ENCODE results near the gene RET.

Gene RET

GRCh38 chr10:43138757-43139241, 61.9 kb downstream of the RET start (continued):
- TF ChIP-seq ZIC2 (tag by site-specific recombination; IDR thresholded peaks at IDR 0.05): 0 out of 2 replicates have a peak, but pooled peaks have one; percentile 12
- no peak for TF ChIP-seq ZNF280D (tag by site-specific recombination; IDR thresholded peaks at IDR 0.05)
- TF ChIP-seq ZNF132 (tag by site-specific recombination; IDR thresholded peaks at IDR 0.05; ENCODE audit: borderline replicate concordance): no peak
- TF ChIP-seq PRDM6 (tag by site-specific recombination; IDR thresholded peaks at IDR 0.05): no peak
- no peak for TF ChIP-seq AEBP2 (tag by site-specific recombination; IDR thresholded peaks at IDR 0.05; ENCODE audit: borderline replicate concordance)
- no peak for TF ChIP-seq ZNF514 (tag by site-specific recombination; IDR thresholded peaks at IDR 0.05)
- TF ChIP-seq KLF8 (tag by site-specific recombination; IDR thresholded peaks at IDR 0.05): no peak
- peak; percentile 60; the same call in 1 of the 2 replicates for TF ChIP-seq CTCF (tag by site-specific recombination; IDR thresholded peaks at IDR 0.05)
- no peak for TF ChIP-seq IKZF3 (tag by site-specific recombination; IDR thresholded peaks at IDR 0.05)
- no peak for TF ChIP-seq ZBTB48 (tag by site-specific recombination; IDR thresholded peaks at IDR 0.05)
- no peak for TF ChIP-seq ZNF174 (tag by site-specific recombination; IDR thresholded peaks at IDR 0.05)
- no peak for TF ChIP-seq KLF9 (tag by site-specific recombination; IDR thresholded peaks at IDR 0.05; ENCODE audit: low read depth)
- no peak for TF ChIP-seq BCL6B (tag by site-specific recombination; IDR thresholded peaks at IDR 0.05)
- 0 out of 2 replicates have a peak, but pooled peaks have one; percentile 16 for TF ChIP-seq ZBTB11 (tag by site-specific recombination; conservative IDR thresholded peaks at IDR 0.05; ENCODE audit: low read depth)
- TF ChIP-seq SALL2 (tag by site-specific recombination; IDR thresholded peaks at IDR 0.05; ENCODE audit: borderline replicate concordance): no peak
- no peak for TF ChIP-seq ZFP37 (tag by site-specific recombination; IDR thresholded peaks at IDR 0.05)
- TF ChIP-seq ZBTB17 (tag by site-specific recombination; IDR thresholded peaks at IDR 0.05): peak; percentile 92
- peak; percentile 23; the same call in 1 of the 2 replicates for TF ChIP-seq ZBTB20 (tag by site-specific recombination; IDR thresholded peaks at IDR 0.05)

Measured in HEK293 (cell line).